Thoracic aorta (tissue), 2 donors: ENCODE results near the gene TMEM129. TPM values are rescaled to one million over a fixed set of nuclear protein-coding genes. Genes with fewer than 3 reads are reported as not detected.

Experiments used
- ATAC-seq: fragments of 150-250 bp; one replicate; pipeline ENCODE4 v1.8.0; 2017; ENCODE audit warnings: low read depth; ENCODE audit not compliant: insufficient number of reproducible peaks, low FRiP score
- DNase-seq: peaks from one replicate; pipeline ENCODE4 v3.0.0-alpha.2; 2020; ENCODE audit warnings: low spot score
- H3K27ac ChIP-seq, 2 donors: fragments of 200-600 bp; sonication (generic); 1 replicate in 1 of 2; 2 replicates in 1 of 2; pipeline ENCODE4 v1.5.1; 2016; ENCODE audit warnings: mild to moderate bottlenecking in 2 of 2, moderate library complexity in 2 of 2
- H3K27me3 ChIP-seq: fragments of 200-600 bp; sonication (generic); replicated peaks from 2 replicates; pipeline ENCODE4 v1.6.0; 2016; ENCODE audit warnings: mild to moderate bottlenecking; ENCODE audit not compliant: insufficient read depth
- H3K36me3 ChIP-seq: fragments of 200-600 bp; sonication (generic); one replicate; pipeline ENCODE4 v1.5.1; 2016
- H3K4me1 ChIP-seq, 2 donors: fragments of 200-600 bp; sonication (generic); 1 replicate in 1 of 2; 2 replicates in 1 of 2; pipeline versions ENCODE4 v1.5.1 to v1.6.0; 2016; ENCODE audit warnings: low read depth in 2 of 2, mild to moderate bottlenecking in 1 of 2; ENCODE audit not compliant: control insufficient read depth in 1 of 2
- H3K4me3 ChIP-seq: fragments of 200-600 bp; sonication (generic); 2 replicates; pipeline ENCODE4 v1.5.1; 2016; ENCODE audit warnings: mild to moderate bottlenecking
- H3K9me3 ChIP-seq: fragments of 200-600 bp; sonication (generic); 2 replicates; pipeline ENCODE4 v1.5.1; 2016
- total RNA-seq, 2 donors: library from RNA; depleted of rRNA; stranded (reverse); fragments of >200 nt; gene quantifications; one replicate each; pipeline versions ENCODE4 v1.1.0 to v1.2.3, GENCODE V29; 2016
- TF ChIP-seq, protein P1 (sequence below): fragments of 200-600 bp; sonication (generic); IDR thresholded peaks from one replicate; pipeline ENCODE4 v1.5.1; 2019; ENCODE audit warnings: antibody characterized with exemption

Gene TMEM129
- total RNA-seq, 2 donors from 2014 or later = 58.1 to 104 TPM

DNA sequence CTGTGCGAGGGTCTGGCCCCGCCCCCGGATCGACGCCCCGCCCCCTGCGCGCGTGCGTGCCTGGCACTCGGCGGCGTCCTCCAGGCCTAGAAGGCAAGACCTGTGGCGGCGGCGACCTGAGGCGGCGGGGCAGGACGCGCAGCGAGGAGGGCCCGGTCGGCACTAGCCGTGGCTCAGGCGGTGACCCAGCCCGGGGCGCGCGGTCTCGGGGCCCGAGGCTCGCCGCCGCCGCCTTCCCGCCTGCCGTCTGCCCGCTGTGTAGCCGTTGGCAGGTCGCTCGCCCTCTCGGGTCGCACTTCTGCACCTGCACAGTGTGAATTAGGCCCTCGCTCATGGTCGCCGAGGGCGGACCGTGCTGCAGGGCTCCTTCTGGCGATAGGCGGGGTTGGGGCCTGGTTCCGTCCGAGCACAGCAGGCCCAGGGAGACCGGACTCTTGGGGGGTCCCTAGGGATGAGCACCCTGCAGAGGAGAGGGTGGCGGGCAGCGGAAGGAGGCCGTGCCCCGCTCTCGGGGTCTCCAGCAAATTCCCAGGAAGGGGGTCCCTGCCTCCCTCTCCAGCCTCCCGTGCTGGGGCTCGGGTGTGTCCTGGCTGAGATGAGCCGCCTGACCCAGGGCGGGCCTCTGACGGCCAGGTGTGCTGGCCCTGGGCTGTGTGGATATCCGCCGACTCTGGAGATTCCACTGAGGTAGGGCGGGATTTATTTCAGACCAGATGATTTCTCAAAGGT lies 36.5 kb downstream of the TMEM129 start:
- no peak for DNase-seq
- Histone ChIP-seq H3K27ac (peak overlapping the region; percentile 15 to 22), H3K27me3 (no peaks in the 10 kb centered on the region), H3K36me3 (no peaks in the 10 kb centered on the region), H3K4me3 (peak overlapping the region; percentile 75), H3K9me3 (no peaks in the 10 kb centered on the region), H3K4me1 (peaks cover 0 to 14% of the 10 kb centered on the region in 2 donors)
- ATAC-seq = no peak
- TF ChIP-seq, protein P1, sequence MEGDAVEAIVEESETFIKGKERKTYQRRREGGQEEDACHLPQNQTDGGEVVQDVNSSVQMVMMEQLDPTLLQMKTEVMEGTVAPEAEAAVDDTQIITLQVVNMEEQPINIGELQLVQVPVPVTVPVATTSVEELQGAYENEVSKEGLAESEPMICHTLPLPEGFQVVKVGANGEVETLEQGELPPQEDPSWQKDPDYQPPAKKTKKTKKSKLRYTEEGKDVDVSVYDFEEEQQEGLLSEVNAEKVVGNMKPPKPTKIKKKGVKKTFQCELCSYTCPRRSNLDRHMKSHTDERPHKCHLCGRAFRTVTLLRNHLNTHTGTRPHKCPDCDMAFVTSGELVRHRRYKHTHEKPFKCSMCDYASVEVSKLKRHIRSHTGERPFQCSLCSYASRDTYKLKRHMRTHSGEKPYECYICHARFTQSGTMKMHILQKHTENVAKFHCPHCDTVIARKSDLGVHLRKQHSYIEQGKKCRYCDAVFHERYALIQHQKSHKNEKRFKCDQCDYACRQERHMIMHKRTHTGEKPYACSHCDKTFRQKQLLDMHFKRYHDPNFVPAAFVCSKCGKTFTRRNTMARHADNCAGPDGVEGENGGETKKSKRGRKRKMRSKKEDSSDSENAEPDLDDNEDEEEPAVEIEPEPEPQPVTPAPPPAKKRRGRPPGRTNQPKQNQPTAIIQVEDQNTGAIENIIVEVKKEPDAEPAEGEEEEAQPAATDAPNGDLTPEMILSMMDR = no peak

DNA sequence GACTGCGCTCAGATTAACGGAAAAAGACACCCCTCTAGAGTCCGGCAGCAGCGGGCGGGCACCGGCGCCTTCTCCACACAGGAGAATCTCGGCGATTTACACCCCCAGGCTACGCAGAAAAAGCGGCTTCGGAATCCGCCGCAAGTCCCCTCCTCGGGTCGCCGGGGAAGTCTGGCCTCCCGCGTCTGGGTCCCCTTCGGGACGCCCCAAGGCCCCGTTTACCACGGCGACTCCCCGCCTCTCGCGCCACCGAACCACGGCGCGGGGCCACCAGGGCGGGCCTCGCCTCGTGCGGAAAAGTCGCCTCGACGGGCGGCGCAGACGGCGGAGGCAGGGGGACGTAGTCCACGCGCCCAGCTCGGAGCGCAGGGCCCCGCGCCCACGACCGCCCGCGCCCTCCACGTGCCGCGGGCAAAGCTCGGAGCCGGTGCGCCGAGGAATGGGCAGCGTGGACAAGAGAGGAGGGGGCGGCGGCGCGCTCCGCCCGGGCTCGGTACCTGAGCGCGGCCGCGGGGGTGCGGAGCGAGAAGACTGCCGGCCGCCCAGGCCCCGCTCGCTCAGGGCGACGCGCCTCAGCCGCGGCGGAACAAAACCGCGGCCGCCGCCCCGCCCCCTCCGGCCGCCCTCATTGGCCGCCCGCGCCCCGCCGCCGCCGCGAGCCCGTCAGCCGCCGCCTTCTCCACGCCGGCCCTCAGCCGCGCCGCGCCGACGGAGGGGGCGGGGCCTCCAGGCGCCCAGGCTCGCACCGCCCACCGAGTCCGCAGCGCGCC lies 37.2 kb downstream of the TMEM129 start, which contains the start of gene FAM53A:
FAM53A (minus strand) TSS at position 578 of the 770 bp plus-strand sequence. CDS start 15,572 bp downstream, outside the sequence.
- no peaks in the 10 kb centered on the region for H3K27me3 ChIP-seq
- peak within 1 kb of the TSS; percentile 67 to 71 for H3K27ac ChIP-seq
- H3K4me1 ChIP-seq = peaks cover 0 to 14% of the 10 kb centered on the region in 2 donors
- no peaks in the 10 kb centered on the region for H3K9me3 ChIP-seq
- DNase-seq = peak; percentile 40
- TF ChIP-seq, protein P1 = no peak
- peak; percentile 82 for ATAC-seq
- H3K36me3 ChIP-seq = no peaks in the 10 kb centered on the region
- peak within 1 kb of the TSS; percentile 85 for H3K4me3 ChIP-seq

DNA sequence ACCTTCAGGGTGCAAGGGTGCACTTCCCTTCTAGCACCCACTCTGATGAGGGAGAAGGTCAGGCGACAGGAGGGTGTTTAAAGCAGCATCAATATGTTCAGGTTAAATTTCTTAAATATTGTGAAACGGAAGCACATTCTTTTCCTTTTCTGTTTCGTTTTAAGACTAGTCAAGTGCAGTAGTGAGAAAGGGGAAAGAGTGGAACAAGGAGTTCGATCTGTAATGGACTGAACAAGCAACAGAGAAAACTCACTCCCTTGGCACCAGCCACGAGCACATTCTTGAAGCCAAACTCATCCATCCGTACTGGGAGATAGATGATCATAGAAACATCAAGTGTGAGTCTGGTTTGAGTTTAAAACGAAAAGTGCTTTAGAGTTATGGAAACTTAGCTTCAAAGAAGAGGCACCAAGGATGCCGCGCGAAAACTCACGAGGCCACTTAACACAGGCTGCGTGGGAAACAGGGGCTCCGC lies 37.8 kb downstream of the TMEM129 start:
- no peak for DNase-seq
- H3K4me3 ChIP-seq = peak overlapping the region; percentile 85
- H3K27ac ChIP-seq = peak overlapping the region; percentile 67 to 71
- H3K9me3 ChIP-seq = no peaks in the 10 kb centered on the region
- ATAC-seq = no peak
- H3K27me3 ChIP-seq = no peaks in the 10 kb centered on the region
- H3K36me3 ChIP-seq = no peaks in the 10 kb centered on the region
- TF ChIP-seq, protein P1 = no peak
- peaks cover 0 to 14% of the 10 kb centered on the region in 2 donors for H3K4me1 ChIP-seq

DNA sequence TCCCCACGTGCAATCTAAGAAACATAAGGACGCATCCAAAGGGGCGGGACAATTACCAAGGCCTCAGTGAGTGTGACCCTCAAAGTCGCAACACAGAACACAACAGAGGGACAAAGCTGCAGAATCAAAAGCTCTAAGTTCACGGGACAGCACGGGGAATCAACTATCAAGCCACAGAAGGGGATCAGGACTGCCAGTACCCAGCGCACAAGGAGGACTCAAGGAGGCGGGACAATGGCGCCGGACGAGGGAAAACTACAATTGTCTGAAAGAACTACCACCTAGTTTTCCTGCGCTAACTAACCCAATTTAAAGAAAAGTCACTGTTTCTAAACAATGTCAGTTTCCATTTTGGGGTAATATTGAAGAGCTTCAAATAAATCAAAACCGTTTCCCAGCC lies 38.3 kb downstream of the TMEM129 start:
- TF ChIP-seq, protein P1 = no peak
- Histone ChIP-seq H3K9me3 (no peaks in the 10 kb centered on the region), H3K27me3 (no peaks in the 10 kb centered on the region), H3K4me1 (peaks cover 0 to 14% of the 10 kb centered on the region in 2 donors), H3K36me3 (no peaks in the 10 kb centered on the region), H3K4me3 (peak overlapping the region; percentile 85), H3K27ac (peak overlapping the region; percentile 67 to 71)
- no peak for DNase-seq
- ATAC-seq = no peak

DNA sequence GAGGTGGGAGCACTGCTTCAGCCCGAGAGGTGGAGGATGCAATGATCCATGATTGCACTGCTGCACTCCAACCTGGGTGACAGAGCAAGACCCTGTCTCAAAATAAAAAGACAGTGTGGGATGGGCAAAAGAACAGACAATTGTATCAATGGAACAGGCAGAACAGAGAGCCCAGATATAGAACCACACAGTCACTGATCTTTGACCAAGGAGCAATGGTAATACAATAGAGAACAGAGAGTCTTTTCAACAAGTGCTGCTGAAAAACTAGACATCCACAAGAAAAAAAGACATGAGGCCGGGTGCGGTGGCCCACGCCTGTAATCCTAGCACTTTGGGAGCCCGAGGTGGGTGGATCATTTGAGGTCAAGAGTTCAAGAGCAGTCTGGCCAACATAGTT lies 42.9 kb downstream of the TMEM129 start:
- DNase-seq = no peak
- TF ChIP-seq, protein P1 = no peak

More for the DNA sequence above, 42.9 kb downstream of the TMEM129 start:
- no peak for ATAC-seq
- H3K36me3 ChIP-seq = no peaks in the 10 kb centered on the region
- H3K27me3 ChIP-seq = no peaks in the 10 kb centered on the region
- H3K4me3 ChIP-seq = no peak overlapping the region
- H3K27ac ChIP-seq = no peak overlapping the region
- peaks cover 0 to 6% of the 10 kb centered on the region in 2 donors for H3K4me1 ChIP-seq
- no peaks in the 10 kb centered on the region for H3K9me3 ChIP-seq
